ENCODE measurements around the gene RASGRP1.
A peak's percentile ranks its signal among the peaks of the same experiment; 100 is the strongest.
"Not testable (repeated sequence)": the region's sequence is repeated elsewhere in the genome, so short reads cannot be mapped to it uniquely, and the experiment has no call there.

Gene RASGRP1

DNA sequence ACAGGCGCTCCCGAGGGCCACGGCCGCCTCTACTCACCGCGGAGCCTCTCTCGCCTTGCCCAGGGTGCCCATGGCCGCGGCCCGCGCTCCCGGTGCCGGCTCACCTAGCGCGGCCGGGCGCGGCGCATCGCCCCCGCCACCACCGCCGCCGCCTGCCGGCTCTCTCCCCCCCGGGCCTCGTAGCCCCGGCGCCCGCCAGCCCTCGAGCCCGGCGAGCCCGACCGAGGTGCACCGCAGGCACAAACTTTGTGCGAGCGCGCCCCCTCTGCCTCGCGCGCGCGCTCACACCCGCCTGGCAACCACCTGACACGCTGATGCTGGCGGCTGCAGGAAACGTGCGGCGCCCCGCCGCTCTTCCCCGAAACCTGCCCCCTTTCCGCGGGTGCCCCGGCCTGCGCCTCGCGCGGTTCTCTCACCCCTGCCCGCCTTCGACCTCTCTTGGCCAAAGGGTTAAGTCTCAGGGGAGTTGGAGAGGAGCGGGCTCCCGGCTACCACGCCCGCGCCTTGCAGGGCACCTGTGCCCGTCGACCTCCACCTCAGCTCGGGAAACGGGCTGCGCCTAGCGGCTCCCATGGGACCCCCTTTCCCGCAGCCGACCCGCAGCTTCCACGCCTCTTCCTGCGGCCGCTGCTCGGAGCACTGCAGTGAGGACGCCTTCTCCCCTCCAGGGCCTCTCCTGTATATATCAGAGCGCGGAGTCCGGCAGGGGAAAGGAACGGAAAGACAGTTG is at the start of gene RASGRP1:
Gene RASGRP1, minus strand, starts transcription at position 258 of the 730 bp plus-strand sequence. Its CDS starts 186 bp downstream, at position 72.
- DNase-seq (ENCODE audit: low spot score): no peak

DNA sequence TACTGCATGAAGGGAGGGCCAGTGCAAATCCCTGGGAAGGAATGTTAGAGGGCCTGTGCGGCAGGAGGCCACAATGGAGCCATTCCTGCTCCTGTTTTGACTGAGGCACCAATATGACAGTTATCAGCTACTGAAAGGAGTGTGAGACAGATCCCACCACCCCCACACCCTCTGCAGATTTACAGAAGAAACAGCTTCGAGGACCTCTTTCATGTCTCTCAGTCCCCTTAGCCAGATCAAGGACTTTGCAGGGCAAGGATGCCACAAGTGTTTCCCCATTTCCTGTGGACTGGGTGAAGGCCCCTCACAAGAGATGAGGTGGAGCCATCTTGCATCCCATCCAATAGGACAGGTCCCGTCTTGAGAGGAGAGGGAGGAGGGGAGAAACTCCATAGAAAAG is 48.5 kb upstream of the RASGRP1 start:
- no peak for DNase-seq (ENCODE audit: low spot score)

DNA sequence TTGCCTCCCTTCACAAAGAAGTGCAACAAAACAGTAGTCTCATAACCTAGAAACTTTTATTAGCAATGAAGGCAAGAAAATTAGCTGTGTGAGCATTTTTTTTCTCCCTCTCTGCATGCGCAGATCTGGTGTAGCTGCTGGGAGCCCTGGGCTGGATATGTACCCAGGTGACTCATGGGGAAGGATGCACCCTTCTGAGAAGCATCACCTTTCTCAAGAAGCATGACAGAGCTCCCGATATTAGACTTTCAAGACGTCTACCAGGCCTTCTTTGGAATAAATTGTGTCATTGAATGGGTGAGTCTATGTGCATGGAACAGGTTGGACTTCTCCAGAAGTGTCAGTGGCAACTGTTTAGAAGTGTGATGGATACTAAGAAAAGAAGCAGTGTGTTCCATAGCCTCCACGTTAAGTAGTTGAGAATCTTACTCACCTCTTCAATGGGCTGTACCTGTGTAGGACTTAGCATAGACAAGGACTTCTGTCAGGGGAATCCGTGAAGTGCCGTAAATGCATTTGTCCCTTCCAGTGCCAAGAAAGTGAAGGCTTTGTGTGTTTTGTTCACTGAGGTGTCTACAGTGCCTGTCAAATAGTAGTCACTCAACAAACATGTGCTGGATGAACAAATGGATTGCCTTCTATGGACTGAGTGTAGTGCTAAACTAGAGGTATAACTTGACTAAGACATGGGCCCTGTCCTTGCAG is 47.7 kb upstream of the RASGRP1 start:
- DNase-seq (ENCODE audit: low spot score): no peak

DNA sequence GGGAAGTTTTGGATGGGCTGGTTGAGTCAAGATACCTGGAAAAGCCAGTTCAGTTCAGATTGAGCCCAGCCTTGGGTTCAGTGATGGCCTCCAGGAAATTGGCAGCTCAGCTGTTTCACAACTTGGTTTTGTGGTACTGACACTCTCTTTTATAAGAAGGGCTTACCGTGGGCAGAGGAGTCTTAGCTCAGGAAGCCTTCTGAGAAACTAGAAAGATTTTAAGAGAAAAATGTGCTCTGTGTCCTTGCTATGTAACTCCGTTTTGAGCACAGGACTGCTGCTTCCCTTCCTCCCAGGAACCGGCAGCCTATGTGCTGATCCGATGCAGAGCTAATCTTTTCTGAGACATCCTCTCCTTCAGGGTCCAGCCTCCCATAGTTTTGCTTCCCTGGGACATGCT is 46.6 kb upstream of the RASGRP1 start:
- no peak for DNase-seq (ENCODE audit: low spot score)

DNA sequence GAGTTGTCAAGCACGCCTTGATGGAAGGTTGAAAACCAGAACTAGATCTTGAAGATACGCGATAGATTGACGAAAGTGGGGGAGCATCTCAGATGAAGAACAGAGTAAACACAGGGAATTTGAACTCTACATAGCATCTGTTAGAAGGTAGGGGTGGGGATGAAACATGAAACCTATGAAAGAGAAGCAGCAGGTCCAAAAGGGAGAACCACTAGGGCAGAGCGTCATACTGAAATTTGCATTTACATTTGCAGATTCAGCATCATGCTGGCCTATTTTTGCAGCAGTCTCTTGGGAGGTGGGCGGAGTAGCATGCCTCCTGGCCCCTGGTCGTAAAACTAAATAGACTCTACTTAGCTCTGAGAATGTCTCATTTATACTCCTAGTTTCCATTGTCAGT is 46.1 kb upstream of the RASGRP1 start:
- no peak for DNase-seq (ENCODE audit: low spot score)

DNA sequence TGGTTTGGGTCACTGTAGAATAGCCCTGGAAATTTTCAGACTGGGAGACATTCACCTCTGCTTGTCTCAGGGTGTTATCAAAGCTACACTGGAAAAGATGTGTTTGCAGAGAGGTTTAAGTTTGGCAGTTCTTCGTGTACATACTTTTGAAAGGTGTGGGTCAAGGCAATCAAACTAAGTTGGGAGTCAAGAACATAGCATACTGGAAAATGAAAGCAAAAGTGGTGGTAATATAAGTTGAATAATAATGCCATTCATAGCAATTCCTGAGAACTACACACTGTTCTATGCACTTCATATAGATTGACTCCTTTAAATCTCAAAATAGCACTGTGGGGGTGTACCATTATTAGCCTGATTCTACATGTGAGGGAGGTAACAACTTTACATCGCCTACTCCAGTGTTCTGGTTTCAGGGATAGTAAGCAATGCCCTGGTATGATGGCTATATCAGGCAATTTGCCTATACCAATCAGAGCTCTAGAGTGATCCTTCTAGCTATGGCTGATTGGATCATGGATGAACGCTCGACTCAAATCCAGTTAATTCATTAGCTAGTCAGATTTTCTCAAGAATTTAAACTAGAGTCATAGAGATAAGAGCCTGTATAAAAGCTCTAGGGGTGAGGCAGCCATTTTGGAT is 44.6 kb upstream of the RASGRP1 start:
- DNase-seq (ENCODE audit: low spot score): peak; percentile 75

DNA sequence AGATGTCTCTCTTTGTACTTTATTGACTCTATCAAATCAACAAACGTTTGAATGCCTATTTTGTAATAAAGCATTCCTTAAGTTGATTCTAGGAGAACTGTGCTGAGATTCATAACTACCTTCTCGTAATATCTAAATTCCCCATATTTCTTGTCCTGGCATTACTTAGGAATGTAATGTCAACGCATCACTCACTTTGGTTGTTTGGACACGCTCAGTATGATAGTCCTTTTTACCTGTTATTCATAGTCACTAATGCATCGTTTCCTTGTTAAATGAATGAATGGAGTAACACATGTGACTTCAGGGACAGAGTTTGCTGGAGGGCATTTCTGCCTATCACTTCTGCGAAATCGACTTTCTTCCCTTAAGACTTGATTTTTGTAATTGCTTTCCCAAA is 44.1 kb upstream of the RASGRP1 start:
- no peak for DNase-seq (ENCODE audit: low spot score)

DNA sequence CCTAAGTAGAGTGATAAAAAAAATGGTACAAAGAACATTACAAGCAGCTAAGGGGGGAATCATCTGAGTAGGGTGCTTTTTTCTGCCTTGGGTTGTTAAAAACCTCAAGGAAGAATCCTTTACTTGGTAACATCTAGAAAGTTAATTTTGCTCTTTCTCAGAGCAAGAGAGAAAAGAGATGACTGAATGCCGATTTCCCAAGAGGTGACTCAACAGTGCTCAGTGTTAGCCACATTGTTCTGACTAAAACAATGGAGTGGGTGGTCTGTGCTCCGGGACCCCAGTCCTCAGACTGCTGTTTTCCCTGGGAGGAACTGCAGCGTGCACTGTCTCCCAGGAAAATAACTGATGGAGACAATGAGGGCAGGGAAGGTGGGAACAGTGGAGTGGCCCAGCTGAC is 41.1 kb upstream of the RASGRP1 start:
- no peak for DNase-seq (ENCODE audit: low spot score)

DNA sequence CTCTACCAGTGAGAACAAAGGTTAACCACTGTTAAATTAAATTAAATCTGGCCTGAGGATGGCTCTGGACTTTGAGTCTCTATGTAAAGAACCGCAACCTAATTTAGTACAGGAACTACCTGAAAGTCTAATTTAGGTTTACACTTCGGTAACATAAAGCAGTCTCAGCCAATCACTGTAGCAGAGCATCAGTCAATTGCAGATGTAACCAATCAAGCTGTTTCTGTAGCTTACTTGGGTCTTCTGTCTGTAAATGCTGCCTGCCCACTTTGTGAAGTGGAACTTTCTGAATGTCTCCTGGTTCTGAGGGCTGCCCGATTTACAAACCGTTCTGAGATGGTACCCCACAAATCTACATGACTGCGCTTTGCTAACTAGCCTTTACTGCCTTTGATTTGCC is 39.1 kb upstream of the RASGRP1 start:
- DNase-seq (ENCODE audit: low spot score): no peak

DNA sequence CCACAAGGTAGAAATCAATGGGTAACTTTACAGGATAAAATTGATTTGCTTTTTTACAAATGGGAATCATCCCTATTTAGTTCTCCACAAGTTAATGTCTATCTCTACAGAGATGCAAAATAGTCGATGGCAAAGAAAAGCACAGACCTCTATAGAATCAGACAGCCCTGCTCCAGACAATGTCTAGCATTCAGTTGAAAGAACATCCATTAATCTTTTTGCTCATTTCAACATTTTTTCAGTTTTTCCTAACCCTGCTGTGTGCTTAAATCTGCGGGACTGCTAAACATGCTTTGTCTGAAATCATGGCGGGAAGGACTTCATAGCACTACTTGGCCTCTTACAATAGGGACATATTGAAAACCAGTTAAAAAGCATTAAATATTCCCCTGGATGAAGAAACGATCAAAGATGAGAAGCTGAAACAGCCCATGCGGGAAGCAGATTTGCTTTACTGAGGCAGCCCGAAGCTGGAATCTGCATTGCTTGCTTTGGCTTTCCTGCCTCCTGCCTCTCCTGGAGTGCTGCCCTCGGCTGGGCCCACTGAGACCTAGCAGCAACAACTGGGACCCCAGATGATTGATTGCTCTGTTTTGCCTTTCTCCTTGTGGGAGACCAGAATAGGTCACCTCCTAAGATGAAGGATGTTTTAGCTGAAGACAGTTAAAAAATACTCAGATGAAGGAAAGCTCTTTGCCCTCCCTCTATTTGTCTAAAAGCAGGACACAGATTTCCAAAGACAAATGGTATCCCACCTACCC is 38.5 kb upstream of the RASGRP1 start:
- DNase-seq (ENCODE audit: low spot score): no peak

DNA sequence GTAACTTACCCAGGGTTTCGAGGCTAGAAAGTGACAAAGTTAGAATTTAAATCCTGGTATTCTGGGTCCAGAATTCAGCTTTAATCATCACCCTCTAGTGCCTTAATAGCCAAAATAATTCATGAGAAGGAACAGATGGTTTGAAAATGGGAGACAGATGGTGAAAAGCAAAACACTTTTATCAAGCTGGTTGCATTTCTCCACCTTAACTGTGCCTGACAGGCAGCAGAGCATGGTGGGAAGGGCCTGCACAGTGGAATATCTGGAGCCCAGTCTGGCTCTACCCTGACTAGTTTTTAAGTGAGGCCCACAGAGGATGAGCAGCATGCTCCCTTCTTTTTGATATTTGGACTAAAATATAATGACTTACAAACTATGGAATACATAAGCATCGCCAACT is 35.6 kb upstream of the RASGRP1 start:
- DNase-seq (ENCODE audit: low spot score): no peak

DNA sequence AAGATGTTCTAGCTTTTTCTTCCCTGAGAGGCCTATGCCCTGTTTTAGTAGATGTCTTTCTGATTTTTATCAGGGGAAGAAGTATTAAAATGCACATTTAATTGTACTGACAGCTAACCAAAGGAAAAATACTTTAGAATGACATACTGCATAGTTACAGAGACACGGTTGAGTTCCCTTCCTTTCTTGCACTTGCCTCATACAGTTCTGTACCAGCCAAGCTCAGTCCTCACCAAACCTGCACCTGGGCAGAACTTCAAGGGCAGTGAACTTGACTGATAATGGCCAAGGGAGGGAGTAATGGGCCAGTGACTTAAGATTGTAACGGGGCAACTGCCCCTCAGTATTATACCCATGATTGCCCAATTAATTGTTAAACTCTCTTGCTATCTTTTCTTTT is 34.1 kb upstream of the RASGRP1 start:
- no peak for DNase-seq (ENCODE audit: low spot score)

DNA sequence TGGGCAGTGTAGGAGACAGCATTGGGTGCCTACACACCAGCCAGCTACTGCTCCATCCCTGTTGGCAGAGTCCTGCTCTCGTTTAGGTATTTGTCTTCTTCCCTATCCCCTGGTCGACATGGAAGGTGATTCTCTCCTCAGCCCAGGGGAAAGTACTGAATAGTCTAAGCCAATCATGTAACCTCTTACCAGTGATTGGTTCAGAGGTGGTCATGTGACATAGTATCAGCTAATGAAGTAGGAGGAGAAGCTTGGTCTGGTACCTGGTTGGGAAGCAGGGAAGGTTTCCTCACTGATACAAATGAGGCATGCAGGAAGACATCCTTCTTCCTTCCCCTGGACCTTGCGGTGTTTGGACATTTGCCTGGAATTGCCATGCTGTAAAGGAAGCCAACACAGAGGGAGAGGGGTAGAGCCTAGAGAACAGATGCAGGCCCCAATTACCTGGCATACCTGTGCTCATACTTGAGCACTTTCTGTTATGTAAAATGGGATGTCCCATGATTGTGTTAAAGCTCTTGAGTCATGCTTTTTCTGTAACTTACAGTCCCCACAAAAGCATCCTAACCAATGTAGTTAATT is 32.7 kb upstream of the RASGRP1 start:
- DNase-seq (ENCODE audit: low spot score): no peak

DNA sequence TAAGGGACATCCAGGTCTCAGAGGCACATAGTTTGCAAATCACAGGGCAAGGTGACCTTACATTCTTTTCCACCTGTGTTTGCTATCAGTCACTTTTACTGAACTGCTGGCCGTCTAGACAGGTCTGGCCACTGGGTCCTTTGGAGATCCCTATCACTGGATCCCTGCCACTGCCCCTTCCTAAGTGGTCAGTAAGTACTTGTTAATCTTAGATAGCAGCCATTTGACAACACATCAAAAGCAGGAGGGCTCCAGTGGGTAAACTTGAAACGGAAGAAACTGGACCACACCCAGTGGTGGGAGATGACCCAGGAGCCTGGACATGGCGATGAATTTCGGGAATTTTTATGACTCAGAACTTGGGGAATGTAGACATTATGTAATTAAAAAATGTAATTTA is 28.9 kb upstream of the RASGRP1 start:
- no peak for DNase-seq (ENCODE audit: low spot score)

DNA sequence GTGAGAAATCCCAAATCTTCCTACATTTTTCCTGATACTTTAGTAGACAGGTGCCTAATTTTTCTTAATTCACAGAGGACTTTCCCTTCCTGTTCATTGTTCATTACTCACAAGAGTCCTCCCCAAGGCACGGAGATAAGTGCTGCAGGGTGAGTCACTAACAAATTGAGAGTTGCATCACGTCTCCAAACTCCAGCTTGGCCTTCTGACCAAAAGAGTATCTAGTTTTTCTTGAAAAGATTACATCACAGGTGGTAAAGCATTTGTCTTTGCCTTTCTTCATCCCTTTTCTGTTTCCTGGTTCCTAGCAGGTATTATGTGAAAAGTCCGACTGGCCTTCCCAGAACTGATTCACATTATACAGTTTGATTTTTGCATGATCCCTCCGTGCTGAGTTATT is 24.9 kb upstream of the RASGRP1 start:
- no peak for DNase-seq (ENCODE audit: low spot score)

DNA sequence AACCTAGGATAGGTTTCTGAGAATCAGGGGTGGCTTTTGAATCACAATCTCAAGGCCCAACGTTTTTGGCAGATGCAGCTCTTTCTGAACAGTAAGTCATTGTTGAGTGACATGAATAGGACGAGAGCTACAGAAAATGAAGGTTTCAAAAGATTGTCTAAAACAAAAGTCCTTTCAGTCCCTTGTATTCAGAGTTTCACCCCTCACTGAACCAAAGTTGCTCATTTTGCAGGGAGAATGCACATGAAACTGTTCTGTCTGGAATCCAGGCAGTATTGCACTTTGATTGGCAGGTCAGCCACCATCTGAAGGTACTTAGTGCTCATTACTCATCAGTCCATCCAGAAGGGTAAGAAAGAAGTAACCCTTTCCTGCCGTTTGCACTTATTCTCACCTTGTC is 24.1 kb upstream of the RASGRP1 start:
- DNase-seq (ENCODE audit: low spot score): peak; percentile 77

DNA sequence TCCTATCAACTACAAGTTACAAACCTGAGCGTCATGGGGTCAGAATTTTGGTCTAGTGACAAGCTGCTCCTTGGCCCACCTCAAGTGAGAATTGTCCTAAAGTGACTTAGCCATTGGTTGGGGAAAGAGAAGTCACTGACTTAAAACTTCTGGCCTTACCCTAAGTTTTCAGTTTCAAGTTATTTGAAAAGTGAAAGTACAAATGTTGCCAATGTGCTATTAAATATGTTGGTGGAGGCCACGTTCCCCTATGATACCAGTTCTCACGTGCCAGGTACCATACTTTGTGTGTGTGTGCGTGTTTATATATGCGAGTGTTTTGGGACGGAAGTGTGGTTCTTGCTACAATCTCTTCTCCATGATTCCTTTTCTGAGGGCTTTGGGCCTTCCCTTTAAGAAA is 22.6 kb upstream of the RASGRP1 start:
- no peak for DNase-seq (ENCODE audit: low spot score)

DNA sequence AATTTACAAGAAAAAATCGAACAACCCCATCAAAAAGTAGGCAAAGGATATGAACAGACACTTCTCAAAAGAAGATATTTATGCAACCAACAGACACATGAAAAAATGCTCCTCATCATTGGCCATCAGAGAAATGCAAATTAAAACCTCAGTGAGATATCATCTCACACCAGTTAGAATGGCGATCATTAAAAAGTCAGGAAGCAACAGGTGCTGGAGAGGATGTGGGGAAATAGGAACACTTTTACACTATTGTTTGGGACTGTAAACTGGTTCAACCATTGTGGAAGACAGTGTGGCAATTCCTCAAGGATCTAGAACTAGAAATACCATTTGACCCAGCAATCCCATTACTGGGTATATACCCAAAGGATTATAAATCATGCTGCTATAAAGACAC is 21.4 kb upstream of the RASGRP1 start:
- not testable (repeated sequence) for DNase-seq (ENCODE audit: low spot score)

DNA sequence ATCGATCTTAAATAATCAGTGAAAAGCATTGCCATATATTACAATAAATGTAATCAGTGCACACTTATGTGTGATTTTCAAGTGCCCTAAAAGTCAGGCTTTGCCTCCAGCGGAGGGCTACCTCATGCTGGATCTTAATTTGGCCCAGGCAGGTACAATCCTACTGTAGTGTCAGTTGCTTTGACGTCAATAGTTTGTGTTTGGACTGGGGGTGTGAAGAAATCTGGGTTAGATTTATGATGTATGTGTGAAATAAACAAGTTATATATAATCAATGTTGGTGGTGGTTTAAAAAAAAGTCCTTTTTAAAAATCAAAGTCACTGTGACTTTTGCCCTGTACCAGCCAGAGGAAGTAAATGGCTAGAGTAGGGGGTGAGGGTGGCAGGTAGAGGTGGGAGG is 14.0 kb upstream of the RASGRP1 start:
- DNase-seq (ENCODE audit: low spot score): no peak

DNA sequence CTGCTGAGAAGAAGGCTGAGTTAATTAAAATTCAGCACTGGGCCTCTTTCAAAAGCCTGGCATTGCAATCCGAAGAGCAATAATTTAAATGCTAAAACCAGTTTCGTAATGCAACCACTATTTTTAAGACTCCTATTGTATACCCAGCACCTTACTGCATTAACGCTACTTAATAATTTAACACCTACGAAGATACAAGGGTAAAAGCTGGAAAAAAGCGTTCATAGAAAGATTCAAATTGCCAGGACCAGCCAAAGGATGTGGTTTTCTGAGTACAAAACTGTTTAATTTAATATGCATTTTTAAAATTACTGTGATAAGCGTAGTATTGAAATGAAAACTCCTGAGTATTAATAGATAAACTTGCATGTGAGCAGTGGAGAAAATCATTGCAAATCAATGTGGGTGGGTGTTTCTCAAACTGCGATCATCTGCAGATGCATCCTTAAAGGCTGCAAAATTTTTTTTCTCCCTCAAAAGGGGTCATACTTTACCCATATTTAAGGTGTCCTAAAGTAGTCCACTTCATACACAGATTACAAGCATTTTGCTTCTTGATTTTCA is 12.9 kb upstream of the RASGRP1 start:
- no peak for DNase-seq (ENCODE audit: low spot score)

DNA sequence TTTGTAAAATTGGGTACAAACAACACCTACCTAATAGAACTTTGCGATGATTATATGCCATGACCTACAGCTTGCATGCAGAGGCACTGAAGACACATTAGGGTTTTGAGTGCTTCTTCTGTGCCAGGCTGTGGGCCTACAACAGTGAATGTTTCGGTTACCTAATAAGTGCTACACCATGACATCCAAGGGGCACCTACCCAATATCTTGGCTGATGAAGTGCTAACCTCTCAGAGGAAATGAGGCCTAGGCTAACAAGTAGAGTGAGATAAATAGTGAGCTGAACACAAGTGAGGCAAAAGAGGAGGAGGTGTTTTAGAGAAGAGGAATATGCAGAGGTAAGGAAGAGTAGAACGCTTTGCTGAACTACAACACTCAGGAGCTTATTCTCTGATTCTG is 12.2 kb upstream of the RASGRP1 start:
- DNase-seq (ENCODE audit: low spot score): no peak

DNA sequence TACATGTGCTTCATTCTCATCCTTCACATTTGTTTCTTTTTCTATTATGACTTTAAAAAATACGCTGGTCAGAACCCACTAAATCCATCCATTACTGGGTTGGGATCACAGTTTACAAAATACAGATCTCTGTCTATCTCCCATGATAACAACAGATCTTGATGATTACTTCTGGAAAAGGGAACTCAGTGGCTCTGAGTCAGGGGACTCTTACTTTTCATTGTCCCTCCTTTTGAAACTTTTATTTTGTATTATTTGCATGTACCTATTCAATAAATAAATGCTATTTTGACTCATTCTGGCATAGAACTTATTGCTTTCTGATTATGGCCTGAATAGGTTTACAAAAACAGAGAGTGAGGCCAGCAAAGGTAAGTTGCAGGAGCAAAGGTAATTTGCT is 11.6 kb upstream of the RASGRP1 start:
- no peak for DNase-seq (ENCODE audit: low spot score)

Measured in putamen (tissue), 1 donor.